OCI-LY3 (cell line): ENCODE results near the gene PDCD2.

Experiments used
- H2AFZ ChIP-seq: fragments of 200-600, 300-600 bp; shearing (Covaris generic); 2 replicates; pipeline ENCODE4 v1.6.0; 2014; ENCODE audit warnings: antibody characterized with exemption, low read depth, low read length
- H3K27ac ChIP-seq: fragments of 200-600, 300-600 bp; sonication (generic); 2 replicates; pipeline ENCODE4 v1.5.1; 2014; ENCODE audit warnings: mild to moderate bottlenecking, low read length, moderate library complexity, mixed read lengths
- H3K27me3 ChIP-seq: fragments of 200-600, 300-600 bp; sonication (generic); 2 replicates; pipeline ENCODE4 v1.6.1; 2014; ENCODE audit warnings: low read depth, low read length, mixed read lengths
- H3K36me3 ChIP-seq: fragments of 200-600, 300-600 bp; sonication (generic); replicated peaks from 2 replicates; pipeline ENCODE3; 2014; ENCODE audit warnings: low read depth, low read length, mixed read lengths
- H3K4me1 ChIP-seq: fragments of 300-600, 200-600 bp; sonication (generic); 2 replicates; pipeline ENCODE4 v1.6.1; 2014; ENCODE audit warnings: low read length, mixed read lengths
- H3K4me2 ChIP-seq: fragments of 200-600, 300-600 bp; sonication (generic); 2 replicates; pipeline ENCODE4 v1.6.1; 2014; ENCODE audit warnings: low read length, mixed read lengths
- H3K4me3 ChIP-seq: fragments of 300-600, 200-600 bp; sonication (generic); 2 replicates; pipeline ENCODE4 v1.5.1; 2014; ENCODE audit warnings: antibody characterized with exemption, mild to moderate bottlenecking, low read length, moderate library complexity
- H3K79me2 ChIP-seq: fragments of 300-600, 200-600 bp; shearing (Covaris generic); 2 replicates; pipeline ENCODE4 v1.6.1; 2014; ENCODE audit warnings: mild to moderate bottlenecking, low read length, mixed read lengths
- H3K9ac ChIP-seq: fragments of 300-600, 200-600 bp; shearing (Covaris generic); 2 replicates; pipeline ENCODE4 v1.6.0; 2014; ENCODE audit warnings: mild to moderate bottlenecking, low read length, moderate library complexity
- H3K9me3 ChIP-seq: fragments of 200-600, 300-600 bp; shearing (Covaris generic); 2 replicates; pipeline ENCODE4 v1.6.1; 2014; ENCODE audit warnings: low read length, mixed read lengths; ENCODE audit not compliant: insufficient read depth
- H4K20me1 ChIP-seq: fragments of 200-600, 300-600 bp; sonication (generic); 2 replicates; pipeline ENCODE4 v1.6.1; 2016; ENCODE audit warnings: low read length, mixed read lengths; ENCODE audit not compliant: insufficient read depth
- CTCF ChIP-seq: fragments of 200-600, 300-600 bp; sonication (generic); IDR thresholded peaks from 2 replicates; pipeline ENCODE4 v1.5.1; 2014; ENCODE audit warnings: antibody characterized with exemption, low read length, low read depth
- EZH2phosphoT487 ChIP-seq: fragments of 200-600 bp; shearing (Covaris generic); IDR thresholded peaks from 2 replicates; pipeline ENCODE4 v1.6.1; 2018; ENCODE audit warnings: antibody characterized with exemption, mixed run types, low read depth

The PDCD2 gene

GRCh38 chr6:170583756-170584180 lies 669 bp downstream of the PDCD2 start:
- no peaks in the 10 kb centered on the region for H3K27me3 ChIP-seq
- H3K4me2 ChIP-seq, result peak overlapping the region; percentile 77
- H4K20me1 ChIP-seq, result no peaks in the 10 kb centered on the region
- H3K79me2 ChIP-seq, result peaks cover 29% of the 10 kb centered on the region
- TF ChIP-seq CTCF (no peak), EZH2phosphoT487 (no peak)
- H3K9me3 ChIP-seq, result no peaks in the 10 kb centered on the region
- peaks cover 5% of the 10 kb centered on the region for H3K36me3 ChIP-seq
- peak overlapping the region; percentile 91 for H3K9ac ChIP-seq
- peak overlapping the region; percentile 65 for H3K27ac ChIP-seq
- H2AFZ ChIP-seq, result no peak overlapping the region
- H3K4me3 ChIP-seq, result peak overlapping the region; percentile 100
- peaks cover 5% of the 10 kb centered on the region for H3K4me1 ChIP-seq

DNA sequence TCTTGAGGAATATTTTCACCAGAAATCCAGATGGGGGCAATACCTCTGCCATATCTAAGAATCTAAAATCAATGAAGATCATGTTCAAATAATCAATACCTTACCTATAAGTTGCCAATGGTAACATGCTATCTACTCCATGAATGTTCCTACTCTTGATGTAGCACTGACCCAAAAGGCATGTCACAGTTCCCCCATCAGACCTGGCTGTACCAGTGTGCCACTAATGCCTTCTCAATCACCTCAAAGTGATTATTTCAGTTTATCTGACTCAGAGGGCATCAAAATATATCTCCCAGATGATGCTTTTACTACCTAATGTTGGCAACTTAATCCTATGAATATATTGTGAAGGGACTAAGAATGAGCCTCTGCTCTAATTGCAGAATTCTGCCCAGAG lies 5.5 kb downstream of the PDCD2 start:
- no peak overlapping the region for H2AFZ ChIP-seq
- H3K27me3 ChIP-seq, result no peaks in the 10 kb centered on the region
- no peak overlapping the region for H3K9ac ChIP-seq
- H3K36me3 ChIP-seq, result peaks cover 20% of the 10 kb centered on the region
- TF ChIP-seq EZH2phosphoT487, result no peak
- no peak for TF ChIP-seq CTCF
- H3K4me3 ChIP-seq, result no peak overlapping the region
- no peak overlapping the region for H3K4me2 ChIP-seq
- H3K27ac ChIP-seq, result no peak overlapping the region
- H3K9me3 ChIP-seq, result no peaks in the 10 kb centered on the region
- peaks cover 18% of the 10 kb centered on the region for H3K79me2 ChIP-seq
- no peaks in the 10 kb centered on the region for H3K4me1 ChIP-seq
- H4K20me1 ChIP-seq, result no peaks in the 10 kb centered on the region

DNA sequence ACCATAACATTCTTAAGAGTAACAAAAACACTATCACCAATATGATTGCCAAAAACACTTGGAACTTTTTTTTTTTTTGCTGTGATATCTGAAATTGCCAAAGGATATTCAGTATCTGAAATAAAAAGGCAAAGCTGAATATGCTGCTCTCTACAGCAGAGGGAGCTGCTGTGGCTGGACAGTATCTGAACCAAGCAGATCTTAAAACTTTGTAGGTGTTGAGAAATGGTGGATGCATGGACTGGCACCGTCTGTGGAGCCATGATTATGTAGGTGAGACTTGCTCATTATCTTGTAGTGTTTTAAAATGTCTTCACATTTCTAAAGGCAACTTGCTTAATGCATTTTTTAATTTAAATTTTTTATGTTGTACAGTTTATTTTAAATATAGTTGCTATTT lies 9.2 kb downstream of the PDCD2 start:
- Histone ChIP-seq H3K79me2 (no peaks in the 10 kb centered on the region), H3K9ac (no peak overlapping the region), H3K4me1 (no peaks in the 10 kb centered on the region), H2AFZ (no peak overlapping the region), H4K20me1 (no peaks in the 10 kb centered on the region), H3K4me2 (no peak overlapping the region), H3K27me3 (no peaks in the 10 kb centered on the region), H3K9me3 (no peaks in the 10 kb centered on the region), H3K36me3 (peaks cover 15% of the 10 kb centered on the region), H3K4me3 (no peak overlapping the region), H3K27ac (no peak overlapping the region)
- TF ChIP-seq CTCF, result peak; percentile 13
- no peak for TF ChIP-seq EZH2phosphoT487

GRCh38 chr6:170572704-170573466 lies 11.6 kb downstream of the PDCD2 start:
- no peak overlapping the region for H3K27ac ChIP-seq
- H3K79me2 ChIP-seq, result no peaks in the 10 kb centered on the region
- no peaks in the 10 kb centered on the region for H3K4me1 ChIP-seq
- H3K9me3 ChIP-seq, result no peaks in the 10 kb centered on the region
- TF ChIP-seq EZH2phosphoT487 (no peak), CTCF (no peak)
- no peaks in the 10 kb centered on the region for H4K20me1 ChIP-seq
- H2AFZ ChIP-seq, result no peak overlapping the region
- no peak overlapping the region for H3K4me2 ChIP-seq
- H3K4me3 ChIP-seq, result no peak overlapping the region
- peaks cover 20% of the 10 kb centered on the region for H3K36me3 ChIP-seq
- H3K9ac ChIP-seq, result no peak overlapping the region
- no peaks in the 10 kb centered on the region for H3K27me3 ChIP-seq
